ENCODE measurements around the gene ERC1. TPM values are rescaled to one million over a fixed set of nuclear protein-coding genes. Genes with fewer than 3 reads are reported as not detected.

The ERC1 gene
- total and polyA plus RNA-seq, 2 of the 4 experiments (the other 2 are of a cell fraction), result 11.6 to 25.6 TPM

DNA sequence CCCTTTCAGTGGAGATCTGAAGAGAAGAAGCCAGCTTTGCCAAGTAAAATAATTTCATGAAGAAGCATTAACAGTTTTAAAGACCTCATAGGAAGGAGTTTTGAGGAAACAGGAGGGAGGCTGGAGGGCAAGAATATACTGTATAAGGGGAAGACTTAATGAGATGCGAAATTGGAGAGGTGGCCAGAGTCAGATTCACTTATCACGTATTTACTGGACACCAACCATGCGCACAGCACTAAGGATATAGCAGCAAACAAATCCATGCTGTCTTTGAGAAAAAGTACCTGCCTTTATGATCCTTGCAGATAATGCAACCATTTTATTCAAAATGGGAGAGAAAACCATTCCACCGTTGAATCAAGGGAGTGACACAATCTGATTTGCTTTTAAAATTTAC, 100.3 kb downstream of the ERC1 start:
- H3K18ac ChIP-seq (ENCODE audit: low read depth, low read length), result no peak overlapping the region
- in situ Hi-C loops (cut with MboI; ENCODE audit: low sequenced_read_pairs), result loop anchor here (10.0 kb wide), 1 partner anchor 527 kb away; no protein-coding TSS in a partner anchor
- no peak overlapping the region for H2AK9ac ChIP-seq (replicated peaks; ENCODE audit: low read depth, low read length, poor library complexity)
- no peak overlapping the region for H3K56ac ChIP-seq (ENCODE audit: extremely low read depth, insufficient read depth, low read length)
- no peak overlapping the region for H3K4me2 ChIP-seq (ENCODE audit: low read depth, low read length)
- H2AFZ ChIP-seq (replicated peaks; ENCODE audit: low read length, poor library complexity), result no peak overlapping the region
- no peaks in the 10 kb centered on the region for H3K36me3 ChIP-seq (ENCODE audit: control insufficient read depth, insufficient read depth, low read length)
- H3K14ac ChIP-seq (replicated peaks; ENCODE audit: low read depth, low read length), result no peak overlapping the region
- no peak overlapping the region for H3K23ac ChIP-seq (ENCODE audit: low read depth, low read length)
- H2BK20ac ChIP-seq (ENCODE audit: low read depth, low read length), result no peak overlapping the region
- H2AK5ac ChIP-seq (ENCODE audit: low read depth, low read length), result no peak overlapping the region
- no peak overlapping the region for H4K8ac ChIP-seq (ENCODE audit: low read depth in 2 of 2, low read length in 2 of 2)
- H4K20me1 ChIP-seq (ENCODE audit: insufficient read depth, low read length), result peaks cover 11% of the 10 kb centered on the region; the same call in 1 of the 2 replicates
- POLR2A ChIA-PET (ENCODE audit: unreplicated experiment), result no interaction called here
- DNase-seq, result no peak
- H2BK5ac ChIP-seq (ENCODE audit: low read depth, low read length, poor library complexity, severe bottlenecking), result no peak overlapping the region
- H3K9me3 ChIP-seq (ENCODE audit: control insufficient read depth, insufficient read depth, low read length), result no peaks in the 10 kb centered on the region
- H4K5ac ChIP-seq (ENCODE audit: low read depth, low read length), result no peak overlapping the region
- H3K79me1 ChIP-seq (ENCODE audit: low read depth in 1 of 2, low read length in 2 of 2), result peaks cover 2 to 34% of the 10 kb centered on the region in 2 experiments; a peak in 3 of 4 replicates
- no peak overlapping the region for H2BK120ac ChIP-seq (ENCODE audit: low read depth, low read length)
- BruUV-seq (replicated peaks), result no TSS peak
- CTCF ChIA-PET, result no interaction called here
- no peak overlapping the region for H3K9ac ChIP-seq (ENCODE audit: low read depth, low read length)
- no peak overlapping the region for H3K4ac ChIP-seq (ENCODE audit: low read depth, low read length)
- no peaks in the 10 kb centered on the region for H3K27me3 ChIP-seq (ENCODE audit: control insufficient read depth, insufficient read depth, low read length)
- TF ChIP-seq FOS (IDR thresholded peaks at IDR 0.05; ENCODE audit: low read depth, low read length) (no peak), CHD1 (IDR thresholded peaks at IDR 0.05; ENCODE audit: low read depth, low read length) (no peak), MXI1 (IDR thresholded peaks at IDR 0.05; ENCODE audit: borderline replicate concordance, low read depth, low read length) (no peak), BHLHE40 (IDR thresholded peaks at IDR 0.05; ENCODE audit: low read depth, low read length) (no peak), POLR2A (IDR thresholded peaks at IDR 0.05; ENCODE audit: low read depth, low read length) (no peak), NFE2L2 (IDR thresholded peaks at IDR 0.05; ENCODE audit: low read depth, low read length) (no peak), MAFK (IDR thresholded peaks at IDR 0.05; ENCODE audit: low read depth, low read length) (no peak)
- TF ChIP-seq, protein P1, sequence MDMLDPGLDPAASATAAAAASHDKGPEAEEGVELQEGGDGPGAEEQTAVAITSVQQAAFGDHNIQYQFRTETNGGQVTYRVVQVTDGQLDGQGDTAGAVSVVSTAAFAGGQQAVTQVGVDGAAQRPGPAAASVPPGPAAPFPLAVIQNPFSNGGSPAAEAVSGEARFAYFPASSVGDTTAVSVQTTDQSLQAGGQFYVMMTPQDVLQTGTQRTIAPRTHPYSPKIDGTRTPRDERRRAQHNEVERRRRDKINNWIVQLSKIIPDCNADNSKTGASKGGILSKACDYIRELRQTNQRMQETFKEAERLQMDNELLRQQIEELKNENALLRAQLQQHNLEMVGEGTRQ (IDR thresholded peaks at IDR 0.05; ENCODE audit: low read depth, low read length), result no peak
- H3K27ac ChIP-seq (ENCODE audit: insufficient read depth, low read length), result no peak overlapping the region
- dilution Hi-C loops (cut with HindIII; ENCODE audit: low sequenced_read_pairs, unreplicated experiment), result no loop called here
- H4K91ac ChIP-seq (ENCODE audit: insufficient read depth, low read depth, low read length), result no peak overlapping the region
- intact Hi-C loops (cut with micrococcal nuclease), result loop anchor here (5.0 to 10.0 kb wide), 4 partner anchors 99 to 519 kb away; partner anchors contain the start of genes ERC1 and RAD52
- no peak overlapping the region for H3K4me3 ChIP-seq (ENCODE audit: insufficient read depth, low read depth, low read length)
- peaks cover 4% of the 10 kb centered on the region; the same call in 1 of the 2 replicates for H3K4me1 ChIP-seq (ENCODE audit: control insufficient read depth, insufficient read depth, low read length)
- no CpG with 5 or more reads among the region's 4 CpGs for WGBS, 2 experiments (ENCODE audit: extremely low coverage in 2 of 2, insufficient read length in 1 of 2)
- H2BK15ac ChIP-seq (ENCODE audit: low read depth, low read length), result no peak overlapping the region
- no peaks in the 10 kb centered on the region; the same call in 1 of the 2 replicates for H3K9me1 ChIP-seq (ENCODE audit: insufficient read depth, low read length)
- ATAC-seq (ENCODE audit: low read depth), result no peak
